ENCODE measurements around the gene FAS.

Gene FAS

GRCh38 chr10:89047397-89047796 is 56.8 kb downstream of the FAS start:
- DNase-seq = no peak

- no peak for DNase-seq
Observed at GRCh38 chr10:89051593-89051992, 61.0 kb downstream of the FAS start.

DNA sequence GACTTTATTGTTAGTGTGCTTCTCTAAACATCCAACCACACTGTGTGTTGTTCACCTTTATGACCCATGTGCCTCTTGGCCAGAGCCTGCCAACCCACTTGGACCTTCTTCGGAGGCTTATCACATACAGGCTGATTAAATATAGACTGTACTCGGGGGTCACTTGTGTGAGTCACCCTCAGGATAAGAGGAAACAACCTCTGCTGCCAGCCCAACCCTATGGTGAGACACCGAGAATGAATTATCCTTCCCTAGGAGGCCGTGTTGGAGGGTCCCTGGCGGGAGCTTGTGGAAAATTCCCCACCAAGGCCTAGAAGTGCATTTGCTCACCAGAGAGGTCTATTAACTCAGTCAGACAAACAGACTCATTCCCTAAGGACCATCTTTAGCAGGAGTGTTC is 63.0 kb downstream of the FAS start:
- DNase-seq = no peak

DNA sequence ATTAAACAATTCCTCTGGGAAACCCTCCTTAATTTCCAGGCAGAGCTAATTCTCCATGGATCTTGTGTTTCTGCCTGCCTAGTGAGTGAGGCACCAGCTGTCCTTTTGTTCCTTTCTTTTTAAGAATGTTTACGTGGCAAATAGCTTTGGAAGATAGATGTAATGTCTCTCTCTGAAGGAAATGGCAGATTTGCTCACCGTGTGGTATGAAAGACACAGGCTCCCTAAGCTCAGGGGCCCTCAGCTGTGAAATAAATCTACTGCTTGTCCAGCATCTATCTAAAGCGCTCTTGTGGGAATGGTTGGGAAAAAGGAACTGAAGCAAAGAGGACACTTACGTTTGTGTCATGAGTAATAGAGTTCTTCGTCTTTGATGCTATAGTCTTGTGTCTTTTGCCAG is 64.6 kb downstream of the FAS start:
- no peak for DNase-seq

DNA sequence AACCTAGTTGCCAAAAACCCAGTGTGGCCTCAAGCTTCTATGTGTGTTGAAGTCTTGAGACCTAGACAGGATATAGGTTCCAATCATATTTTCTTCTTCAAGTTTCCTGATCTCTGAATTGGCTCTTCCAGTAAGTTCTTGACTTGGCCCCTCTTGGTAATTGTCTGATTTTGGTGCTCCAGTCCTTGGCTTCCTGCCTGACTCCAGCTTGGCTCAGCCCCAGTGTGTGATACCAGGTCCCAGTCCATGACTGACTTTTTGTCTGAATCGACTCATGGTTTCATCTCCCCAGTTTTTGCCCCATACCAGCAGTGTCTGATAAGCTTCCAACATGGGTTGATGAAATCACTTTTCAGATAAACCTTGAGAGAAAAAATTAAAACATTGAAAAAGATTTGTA is 72.3 kb downstream of the FAS start:
- no peak for DNase-seq

GRCh38 chr10:89063465-89063864 is 72.9 kb downstream of the FAS start:
- no peak for DNase-seq

DNA sequence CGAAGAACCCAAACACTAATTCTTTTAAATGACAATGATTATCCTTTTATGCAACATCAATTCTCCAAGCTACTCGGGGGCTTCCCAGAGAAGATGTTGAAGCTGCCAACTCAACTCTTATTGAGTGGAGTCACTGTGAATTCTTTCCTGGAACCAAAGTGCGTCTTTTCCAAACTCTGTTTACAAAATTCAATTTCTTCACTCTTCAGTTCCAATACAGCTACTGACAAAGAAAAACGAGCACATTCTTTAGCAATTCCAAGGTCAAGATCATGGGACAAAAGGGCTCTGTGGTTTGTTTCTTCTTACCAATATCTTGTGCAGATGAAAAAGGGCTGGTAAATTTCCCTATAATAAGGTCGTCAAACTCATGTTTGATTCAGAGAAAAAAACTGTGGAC is 74.2 kb downstream of the FAS start:
- DNase-seq = no peak
